Keratinocyte (primary cell): ENCODE data around the gene PTPRF. TPM values are rescaled to one million over a fixed set of nuclear protein-coding genes. Genes with fewer than 3 reads are reported as not detected.

Experiments
- DNase-seq: peaks from one replicate; pipeline ENCODE4 v3.0.0-alpha.2; 2011; ENCODE audit warnings: low read depth, missing footprints, low spot score
- FAIRE-seq: peaks from 2 replicates; lab custom pipeline; 2011; peaks lifted over from hg19 to GRCh38; lab: Jason Lieb, UNC
- H2AFZ ChIP-seq: 2 replicates; pipeline ENCODE4 v1.6.0; 2012; ENCODE audit warnings: low read length, control low read depth, inconsistent platforms; ENCODE audit not compliant: control insufficient read depth
- H3K27ac ChIP-seq: 2 replicates; pipeline ENCODE4 v1.5.1; 2011; ENCODE audit warnings: low read length; ENCODE audit not compliant: control insufficient read depth, insufficient read depth
- H3K27me3 ChIP-seq: 3 replicates; pipeline ENCODE4 v1.6.0; 2011; ENCODE audit warnings: low read length; ENCODE audit not compliant: control insufficient read depth, insufficient read depth; ENCODE audit errors: extremely low read depth
- H3K36me3 ChIP-seq, 2 experiments: 2 replicates in 1 of 2; 3 replicates in 1 of 2; pipeline ENCODE4 v1.5.1; 2011; ENCODE audit warnings: low read length in 2 of 2, mild to moderate bottlenecking in 1 of 2; ENCODE audit not compliant: control insufficient read depth in 2 of 2, insufficient read depth in 2 of 2; ENCODE audit errors: extremely low read depth in 1 of 2
- H3K4me1 ChIP-seq: 3 replicates; pipeline ENCODE4 v1.5.1; 2011; ENCODE audit warnings: low read length; ENCODE audit not compliant: control insufficient read depth, insufficient read depth; ENCODE audit errors: extremely low read depth
- H3K4me2 ChIP-seq: 3 replicates; pipeline ENCODE4 v1.6.0; 2011; ENCODE audit warnings: low read depth, low read length; ENCODE audit not compliant: control insufficient read depth, insufficient read depth; ENCODE audit errors: extremely low read depth
- H3K4me3 ChIP-seq, 3 experiments: fragments of 200-600 bp in 1 of 3; sonication (generic) in 1 of 3; 2 replicates in 2 of 3; 3 replicates in 1 of 3; pipeline ENCODE4 v1.5.1; 2011 to 2016; ENCODE audit warnings: low read length in 3 of 3, mild to moderate bottlenecking in 3 of 3, control low read depth in 2 of 3, inconsistent platforms in 1 of 3, low read depth in 1 of 3, mixed read lengths in 1 of 3, mixed run types in 1 of 3, moderate library complexity in 1 of 3; ENCODE audit not compliant: control insufficient read depth in 2 of 3, insufficient read depth in 2 of 3; ENCODE audit errors: extremely low read depth in 1 of 3
- H3K79me2 ChIP-seq: 2 replicates; pipeline ENCODE4 v1.6.0; 2012; ENCODE audit warnings: low read length; ENCODE audit not compliant: control insufficient read depth, insufficient read depth
- H3K9ac ChIP-seq: 3 replicates; pipeline ENCODE4 v1.6.0; 2011; ENCODE audit warnings: low read length; ENCODE audit not compliant: control insufficient read depth, insufficient read depth; ENCODE audit errors: extremely low read depth
- H3K9me1 ChIP-seq: 3 replicates; pipeline ENCODE4 v1.6.0; 2011; ENCODE audit warnings: low read length; ENCODE audit not compliant: control insufficient read depth, insufficient read depth; ENCODE audit errors: extremely low read depth
- H3K9me3 ChIP-seq: 2 replicates; pipeline ENCODE4 v1.5.1; 2012; ENCODE audit warnings: low read depth, low read length; ENCODE audit not compliant: control insufficient read depth
- H4K20me1 ChIP-seq: 3 replicates; pipeline ENCODE4 v1.6.0; 2011; ENCODE audit warnings: low read length; ENCODE audit not compliant: control insufficient read depth, insufficient read depth; ENCODE audit errors: extremely low read depth
- EZH2 ChIP-seq: IDR thresholded peaks from one replicate; pipeline ENCODE4 v1.6.1; 2012; ENCODE audit warnings: inconsistent platforms, mild to moderate bottlenecking, low read length, moderate library complexity
- dilution Hi-C: fragments of 300-500 bp; cut with MboI; formaldehyde crosslinking; loops from one replicate; pipeline ENCODE4 v1.7.0; 2020; ENCODE audit warnings: low sequenced_read_pairs; ENCODE audit not compliant: extremely low pct_ligation_motif_present
- polyA plus RNA-seq, 5 experiments: library from polyadenylated mRNA; depleted of rRNA in 3 of 5; stranded (reverse) in 3 of 5; stranded (forward) in 1 of 5; unstranded in 1 of 5; fragments of >200 nt; gene quantifications; 1 replicate in 1 of 5; 2 replicates in 3 of 5; 3 replicates in 1 of 5; pipeline versions ENCODE4 v1.2.1 to v1.2.3, GENCODE V29; 2011 to 2012; ENCODE audit warnings: missing spikeins in 2 of 5, low read depth in 1 of 5, low replicate concordance in 1 of 5
- TF ChIP-seq, protein P1 (sequence below), 3 experiments: IDR thresholded peaks in 1 of 3; conservative IDR thresholded peaks in 1 of 3; optimal IDR thresholded peaks in 1 of 3; 2 replicates in 2 of 3; 3 replicates in 1 of 3; pipeline versions ENCODE3 to v1.5.1; 2011; ENCODE audit warnings: low read length in 3 of 3, mild to moderate bottlenecking in 3 of 3, moderate library complexity in 2 of 3, control low read depth in 1 of 3, inconsistent platforms in 1 of 3; ENCODE audit not compliant: insufficient read depth in 2 of 3; ENCODE audit errors: extremely low read depth in 1 of 3

The PTPRF gene
- polyA plus RNA-seq, 1 donor (not counting 4 experiments of a cell fraction or from before 2014, with no cell fraction given): 161 TPM

DNA sequence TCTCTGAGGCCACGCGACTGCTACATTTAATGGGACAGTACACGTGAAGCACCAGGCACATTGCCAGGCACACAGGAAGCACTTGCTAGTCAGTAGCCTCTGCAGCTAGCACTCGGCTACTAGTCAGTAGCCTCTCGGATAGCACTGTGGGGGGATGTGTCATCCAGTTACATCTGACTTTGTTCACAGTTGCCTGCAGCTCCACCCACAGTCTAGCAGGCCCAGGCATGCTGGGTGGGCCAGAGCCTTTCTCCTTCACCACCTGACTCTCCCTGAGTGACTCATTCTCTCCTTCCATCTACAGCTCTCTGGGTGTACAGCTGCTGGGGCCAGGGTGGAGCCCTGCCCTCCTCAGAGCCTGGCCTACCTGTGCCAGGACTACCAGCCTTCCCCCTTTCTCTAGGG lies 51.5 kb downstream of the PTPRF start:
- no peaks in the 10 kb centered on the region for H4K20me1 ChIP-seq
- H3K36me3 ChIP-seq: peaks cover 39 to 66% of the 10 kb centered on the region in 2 experiments
- H3K4me3 ChIP-seq: peak overlapping the region in 1 of 3 experiments; percentile 9
- H3K9me1 ChIP-seq: peaks cover 2% of the 10 kb centered on the region
- TF ChIP-seq, protein P1, sequence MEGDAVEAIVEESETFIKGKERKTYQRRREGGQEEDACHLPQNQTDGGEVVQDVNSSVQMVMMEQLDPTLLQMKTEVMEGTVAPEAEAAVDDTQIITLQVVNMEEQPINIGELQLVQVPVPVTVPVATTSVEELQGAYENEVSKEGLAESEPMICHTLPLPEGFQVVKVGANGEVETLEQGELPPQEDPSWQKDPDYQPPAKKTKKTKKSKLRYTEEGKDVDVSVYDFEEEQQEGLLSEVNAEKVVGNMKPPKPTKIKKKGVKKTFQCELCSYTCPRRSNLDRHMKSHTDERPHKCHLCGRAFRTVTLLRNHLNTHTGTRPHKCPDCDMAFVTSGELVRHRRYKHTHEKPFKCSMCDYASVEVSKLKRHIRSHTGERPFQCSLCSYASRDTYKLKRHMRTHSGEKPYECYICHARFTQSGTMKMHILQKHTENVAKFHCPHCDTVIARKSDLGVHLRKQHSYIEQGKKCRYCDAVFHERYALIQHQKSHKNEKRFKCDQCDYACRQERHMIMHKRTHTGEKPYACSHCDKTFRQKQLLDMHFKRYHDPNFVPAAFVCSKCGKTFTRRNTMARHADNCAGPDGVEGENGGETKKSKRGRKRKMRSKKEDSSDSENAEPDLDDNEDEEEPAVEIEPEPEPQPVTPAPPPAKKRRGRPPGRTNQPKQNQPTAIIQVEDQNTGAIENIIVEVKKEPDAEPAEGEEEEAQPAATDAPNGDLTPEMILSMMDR (optimal IDR thresholded peaks at IDR 0.05 in 1 of 3, IDR thresholded peaks at IDR 0.05 in 1 of 3, conservative IDR thresholded peaks at IDR 0.05 in 1 of 3; ENCODE audit: extremely low read depth in 1 of 3, insufficient read depth in 2 of 3, low read length in 3 of 3): no peak
- peak overlapping the region; percentile 71 for H3K9ac ChIP-seq
- H2AFZ ChIP-seq: no peak overlapping the region
- dilution Hi-C loops: no loop called here
- H3K27me3 ChIP-seq: no peaks in the 10 kb centered on the region
- no peaks in the 10 kb centered on the region for H3K9me3 ChIP-seq
- peak overlapping the region; percentile 83 for H3K27ac ChIP-seq
- peaks cover 40% of the 10 kb centered on the region for H3K4me1 ChIP-seq
- peak overlapping the region; percentile 55 for H3K4me2 ChIP-seq
- FAIRE-seq (peak; percentile 100), DNase-seq (peak; percentile 99)
- H3K79me2 ChIP-seq: peaks cover 18% of the 10 kb centered on the region

DNA sequence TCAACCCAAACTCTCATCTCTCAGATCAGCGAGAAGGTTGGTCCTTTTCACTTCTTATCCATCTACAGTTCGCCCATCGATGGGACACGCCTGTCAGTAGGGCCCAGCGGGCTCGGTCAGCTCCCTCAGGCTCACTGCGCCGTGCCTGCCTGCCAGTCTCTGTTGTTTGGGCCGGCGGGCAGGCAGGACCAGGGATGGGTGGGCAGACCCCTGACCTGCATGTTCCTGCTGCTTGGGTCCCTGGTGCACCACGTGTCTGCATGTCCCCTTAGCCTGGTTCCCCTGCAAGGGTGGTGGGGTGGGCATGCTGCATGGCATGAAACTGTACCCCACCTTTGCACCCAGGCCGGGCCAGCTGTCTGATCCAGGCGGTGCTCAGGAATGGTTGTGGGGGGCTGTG lies 52.4 kb downstream of the PTPRF start:
- peaks cover 44% of the 10 kb centered on the region for H3K4me1 ChIP-seq
- peak overlapping the region; percentile 83 for H3K27ac ChIP-seq
- H3K9me1 ChIP-seq: peaks cover 2% of the 10 kb centered on the region
- DNase-seq: no peak
- no peak for FAIRE-seq
- H3K9me3 ChIP-seq: no peaks in the 10 kb centered on the region
- peaks cover 36 to 72% of the 10 kb centered on the region in 2 experiments for H3K36me3 ChIP-seq
- no peak overlapping the region for H3K4me2 ChIP-seq
- dilution Hi-C loops: no loop called here
- TF ChIP-seq EZH2: no peak
- TF ChIP-seq, protein P1 (optimal IDR thresholded peaks at IDR 0.05 in 1 of 3, IDR thresholded peaks at IDR 0.05 in 1 of 3, conservative IDR thresholded peaks at IDR 0.05 in 1 of 3; ENCODE audit: extremely low read depth in 1 of 3, insufficient read depth in 2 of 3, low read length in 3 of 3): no peak
- no peak overlapping the region for H3K4me3 ChIP-seq
- H2AFZ ChIP-seq: no peak overlapping the region
- no peaks in the 10 kb centered on the region for H4K20me1 ChIP-seq
- H3K9ac ChIP-seq: peak overlapping the region; percentile 71
- H3K79me2 ChIP-seq: peaks cover 22% of the 10 kb centered on the region
- H3K27me3 ChIP-seq: no peaks in the 10 kb centered on the region
